Right renal pelvis (tissue), 4 donors: ENCODE results near the gene NCS1. TPM values are rescaled to one million over a fixed set of nuclear protein-coding genes. Genes with fewer than 3 reads are reported as not detected.

Source experiments
- DNase-seq, 4 donors: peaks; one replicate each; pipeline ENCODE4 v3.0.0-alpha.2; 2013; ENCODE audit warnings: low read depth in 4 of 4, low spot score in 3 of 4, missing footprints in 1 of 4
- polyA plus RNA-seq, 4 donors: library from polyadenylated mRNA; unstranded; fragments of 120-200 nt; gene quantifications; one replicate each; pipeline ENCODE4 v1.2.1, GENCODE V29; 2013; ENCODE audit not compliant: insufficient read length in 4 of 4

The NCS1 gene
- polyA plus RNA-seq, 4 donors: 25.5 to 32.3 (median 29.2) TPM

DNA sequence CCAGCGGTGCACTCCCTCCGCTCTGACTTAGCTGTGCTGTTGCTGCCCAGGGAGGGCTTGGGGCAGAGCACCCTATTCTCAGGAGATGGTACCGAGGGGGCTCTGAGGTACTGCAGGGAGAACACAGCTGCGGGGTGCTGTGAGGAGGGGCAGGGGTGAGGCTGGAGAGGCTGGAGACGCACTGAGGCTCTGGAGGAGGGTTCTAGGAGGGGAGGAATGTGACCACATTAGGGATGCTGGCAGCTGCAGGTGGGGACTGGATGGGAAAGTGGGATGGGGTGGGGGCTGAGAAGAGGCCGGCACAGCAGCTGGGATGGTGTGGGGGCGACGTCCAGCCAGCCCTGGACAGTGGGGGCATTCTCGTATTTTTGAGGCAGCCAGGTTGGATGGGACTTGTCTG lies 20.9 kb downstream of the NCS1 start:
- DNase-seq: no peak

DNA sequence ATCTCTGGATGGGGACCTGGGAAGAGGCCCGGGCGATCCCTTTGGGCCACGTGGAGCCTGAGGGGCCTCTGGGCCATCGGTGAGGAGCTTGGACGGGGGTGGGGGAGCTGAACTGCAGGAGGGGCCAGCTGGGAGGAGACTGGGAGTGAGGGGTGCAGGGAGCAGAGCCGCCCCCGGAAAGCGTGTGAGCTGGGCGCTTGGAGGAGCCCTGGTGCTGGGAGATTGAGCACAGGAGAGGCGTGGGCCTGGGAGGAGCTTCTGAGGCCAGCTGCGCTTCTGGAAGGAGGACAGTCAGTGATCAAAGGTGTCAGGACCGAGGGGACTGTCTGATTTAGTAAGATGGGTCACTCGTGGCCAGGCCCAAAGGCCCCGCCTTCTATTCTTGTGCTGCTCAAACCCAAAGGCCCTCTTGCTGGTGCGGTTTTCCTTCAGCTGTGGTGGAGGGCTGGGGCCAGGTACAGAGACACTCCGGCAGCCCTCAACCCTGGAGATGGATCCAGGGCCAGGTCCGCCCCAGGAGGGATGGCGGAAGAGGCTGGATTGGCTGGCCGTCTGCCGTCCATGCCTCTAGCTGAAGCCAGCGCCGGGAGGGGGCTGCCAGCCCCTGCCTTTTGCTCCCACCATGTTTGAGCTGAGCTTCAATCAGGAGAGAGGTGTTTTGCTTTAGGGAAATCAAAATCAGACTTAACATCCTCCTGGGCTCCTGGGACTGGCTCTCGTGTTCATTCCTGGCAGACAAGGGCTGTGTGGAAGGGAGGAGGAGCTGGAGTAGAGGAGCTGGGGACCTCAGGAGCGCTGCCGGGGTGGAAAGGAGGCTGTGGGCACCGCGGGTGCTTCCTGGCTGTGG lies 21.6 kb downstream of the NCS1 start:
- DNase-seq: no peak

DNA sequence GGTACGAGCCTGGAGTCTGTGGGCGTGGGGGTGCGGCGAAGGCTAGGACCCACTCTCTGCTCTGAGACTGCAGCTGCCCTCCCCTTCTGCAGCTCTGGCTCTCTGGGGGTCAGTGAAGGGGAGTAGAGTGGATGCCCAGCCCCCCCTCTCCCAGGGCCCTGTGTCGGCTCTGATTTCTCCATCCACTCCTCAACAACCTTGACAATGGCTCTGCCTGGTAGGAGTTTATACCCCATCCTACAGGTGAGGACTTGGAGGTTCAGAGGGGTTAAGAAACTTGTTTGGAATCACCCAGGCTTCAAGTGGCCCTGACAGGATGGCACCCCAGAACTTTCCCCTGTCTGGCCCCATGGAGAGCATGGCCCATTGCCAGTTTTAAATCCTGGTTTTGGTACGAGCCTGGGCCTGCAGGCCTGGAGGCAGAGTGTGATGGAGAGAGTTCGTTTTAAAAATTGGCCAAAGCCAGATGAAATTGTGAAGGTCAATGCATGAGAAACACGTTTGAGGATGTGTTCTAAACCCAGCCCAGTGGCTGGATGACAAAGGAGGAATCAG lies 22.3 kb downstream of the NCS1 start:
- no peak for DNase-seq

DNA sequence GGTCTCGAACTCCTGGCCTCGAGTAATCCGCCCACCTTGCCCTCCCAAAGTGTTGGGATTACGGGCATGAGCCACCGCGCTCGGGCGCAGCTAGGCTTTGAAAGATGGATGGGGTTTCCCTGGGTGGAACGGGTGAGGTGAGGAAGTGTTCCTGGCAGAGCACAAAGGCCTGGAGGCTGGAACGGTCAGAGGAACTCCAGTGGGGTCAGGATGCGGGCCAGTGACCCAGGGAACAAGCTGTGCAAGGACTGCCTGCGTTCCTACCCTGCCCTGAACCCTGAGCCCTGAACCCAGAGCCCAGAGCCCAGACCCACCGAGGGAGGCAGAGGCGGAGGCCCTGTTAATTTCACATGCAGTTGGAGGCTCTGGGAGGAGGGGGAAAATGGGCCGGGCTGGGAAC lies 23.4 kb downstream of the NCS1 start:
- DNase-seq: no peak

DNA sequence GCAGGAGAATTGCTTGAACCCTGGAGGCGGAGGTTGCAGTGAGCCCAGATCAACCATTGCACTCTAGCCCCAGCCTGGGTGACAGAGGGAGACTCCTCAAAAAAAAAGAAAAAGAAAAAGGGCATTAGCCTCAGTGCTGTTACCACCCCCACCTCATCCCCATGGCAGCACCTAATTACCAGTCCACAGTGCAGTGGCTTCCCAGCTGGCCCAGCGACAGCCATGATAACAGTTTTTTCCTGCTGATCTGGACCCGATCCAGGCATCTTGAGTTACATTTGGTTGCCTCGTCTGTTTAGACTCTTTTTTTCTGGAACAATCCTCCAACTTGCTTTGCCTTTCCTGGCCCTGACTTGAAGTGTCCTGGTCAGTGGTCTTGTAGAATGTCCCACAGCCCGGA lies 24.4 kb downstream of the NCS1 start:
- DNase-seq: no peak

DNA sequence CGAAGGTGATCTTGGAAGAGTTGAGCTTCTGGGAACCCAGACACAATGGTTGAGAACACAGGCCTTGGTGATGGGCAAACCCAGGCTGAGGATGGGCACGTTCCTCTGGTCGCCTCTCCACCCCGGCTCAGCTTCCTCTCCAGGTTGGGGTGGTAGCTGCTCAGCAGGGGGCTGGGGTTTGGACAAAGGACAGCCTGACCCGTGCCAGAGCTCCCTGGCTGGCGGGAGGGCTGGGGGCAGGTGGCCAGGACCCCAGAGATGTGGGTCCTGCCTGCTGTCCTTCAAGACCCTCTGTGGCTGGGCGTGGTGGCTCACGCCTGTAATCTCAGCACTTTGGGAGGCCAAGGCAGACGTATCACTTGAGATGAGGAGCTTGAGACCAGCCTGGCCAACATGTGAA lies 25.2 kb downstream of the NCS1 start:
- no peak for DNase-seq

DNA sequence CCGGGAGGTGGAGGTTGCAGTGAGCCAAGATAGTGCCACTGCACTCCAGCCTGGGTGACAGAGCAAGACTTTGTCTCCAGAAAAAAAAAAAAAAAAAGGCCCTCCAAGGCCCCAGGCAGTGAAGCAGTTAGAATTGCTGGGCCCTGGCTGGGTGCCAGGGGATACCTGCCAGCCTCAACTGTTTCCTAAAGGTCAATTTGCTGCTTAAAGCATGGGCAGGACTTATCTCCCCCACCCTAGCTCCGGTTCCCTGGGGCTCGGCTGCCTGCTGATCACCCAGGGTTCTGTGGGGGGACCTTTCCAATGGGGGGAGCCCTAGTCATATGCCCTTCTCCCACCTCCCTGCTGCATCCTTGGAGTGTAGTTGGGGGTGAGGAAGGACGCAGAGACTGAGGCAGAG lies 25.7 kb downstream of the NCS1 start:
- no peak for DNase-seq

DNA sequence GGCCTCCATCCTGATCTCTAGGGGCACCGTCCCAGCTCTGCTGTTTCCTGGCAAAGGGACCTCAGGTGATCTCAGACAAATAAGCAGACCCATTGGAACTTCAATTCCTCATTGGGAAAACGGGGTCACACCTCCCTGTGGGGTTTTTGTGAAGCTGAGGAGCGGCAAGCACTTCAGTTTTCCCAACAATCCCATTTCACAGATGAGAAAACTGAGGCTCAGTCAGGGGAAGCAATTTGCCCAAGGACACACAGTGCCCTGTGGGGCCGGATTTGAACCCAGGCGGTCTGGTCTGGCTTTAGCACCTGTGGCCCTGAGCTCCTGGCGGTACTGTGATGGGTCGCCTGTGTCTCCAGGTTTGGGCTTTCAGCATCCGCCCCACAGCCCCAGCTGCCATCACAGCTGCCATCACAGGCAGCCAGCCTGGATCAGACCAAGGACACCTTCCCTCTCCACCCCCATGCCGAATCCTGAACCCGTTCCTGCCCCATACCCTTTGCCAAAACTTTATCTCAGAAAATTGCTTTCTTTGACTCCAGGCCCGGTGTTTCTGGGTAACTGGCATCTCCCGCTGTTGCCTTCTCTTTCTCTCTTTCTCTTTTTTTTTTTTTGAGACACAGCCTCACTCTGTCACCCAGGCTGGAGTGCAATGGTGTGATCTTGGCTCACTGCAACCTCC lies 26.4 kb downstream of the NCS1 start:
- no peak for DNase-seq

DNA sequence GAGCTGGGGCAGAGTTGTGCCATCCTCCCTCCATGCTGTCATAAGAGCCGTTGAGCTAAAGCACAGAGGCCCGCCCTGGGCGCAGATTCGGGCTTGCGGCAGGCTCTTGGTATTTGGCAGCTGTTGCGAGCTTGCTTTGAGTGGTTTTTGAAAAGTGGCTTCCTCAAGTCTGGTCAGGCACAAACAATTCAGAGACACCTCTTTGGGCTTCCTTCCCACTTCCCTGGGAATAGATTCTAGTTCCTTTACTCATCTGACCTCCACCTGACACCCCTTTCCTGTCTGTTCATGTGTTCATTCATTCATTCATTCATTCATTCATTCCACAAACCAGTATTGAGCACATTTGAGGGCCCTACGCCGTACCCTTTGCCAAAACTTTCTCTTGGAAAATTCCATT lies 27.4 kb downstream of the NCS1 start:
- DNase-seq: no peak

DNA sequence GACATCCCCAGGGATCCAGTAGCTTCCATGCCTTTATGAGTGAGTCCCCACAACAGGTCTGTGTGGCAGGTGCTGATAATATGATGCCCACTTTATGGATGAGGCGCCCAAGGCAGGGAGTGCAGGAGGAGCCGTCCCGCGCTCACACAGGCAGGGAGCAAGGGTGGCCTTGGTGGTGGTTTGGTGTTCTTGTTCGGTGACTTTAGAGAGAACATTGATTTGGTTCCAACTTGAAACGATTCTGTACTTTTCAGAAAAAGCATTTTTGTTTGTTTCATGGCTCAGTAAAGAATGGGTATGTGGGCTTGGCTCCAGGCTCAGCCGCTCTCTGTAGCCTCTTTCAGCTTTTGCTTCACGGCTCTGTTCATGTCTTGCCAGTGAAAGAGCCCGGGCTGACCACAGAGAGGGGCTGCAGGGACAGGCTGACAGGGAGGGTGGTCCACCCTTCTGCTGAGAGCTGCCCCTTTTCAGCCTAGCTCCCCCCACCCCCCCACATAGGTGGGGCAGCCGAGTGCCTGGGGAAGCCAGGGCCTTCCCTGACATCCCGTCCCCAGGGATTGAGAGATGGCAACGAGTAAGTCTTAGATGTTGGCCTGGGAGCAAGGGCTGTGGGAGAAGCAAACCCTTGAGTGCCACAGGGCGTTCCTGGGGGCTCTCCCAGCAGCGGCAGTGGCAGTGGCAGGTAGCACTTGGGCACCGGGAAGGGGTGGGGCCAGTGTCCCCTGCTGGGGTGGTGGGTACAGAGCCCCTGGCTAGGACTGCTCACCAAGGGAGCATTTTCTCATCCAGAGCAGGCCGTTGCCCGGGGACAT lies 28.0 kb downstream of the NCS1 start:
- DNase-seq: no peak

DNA sequence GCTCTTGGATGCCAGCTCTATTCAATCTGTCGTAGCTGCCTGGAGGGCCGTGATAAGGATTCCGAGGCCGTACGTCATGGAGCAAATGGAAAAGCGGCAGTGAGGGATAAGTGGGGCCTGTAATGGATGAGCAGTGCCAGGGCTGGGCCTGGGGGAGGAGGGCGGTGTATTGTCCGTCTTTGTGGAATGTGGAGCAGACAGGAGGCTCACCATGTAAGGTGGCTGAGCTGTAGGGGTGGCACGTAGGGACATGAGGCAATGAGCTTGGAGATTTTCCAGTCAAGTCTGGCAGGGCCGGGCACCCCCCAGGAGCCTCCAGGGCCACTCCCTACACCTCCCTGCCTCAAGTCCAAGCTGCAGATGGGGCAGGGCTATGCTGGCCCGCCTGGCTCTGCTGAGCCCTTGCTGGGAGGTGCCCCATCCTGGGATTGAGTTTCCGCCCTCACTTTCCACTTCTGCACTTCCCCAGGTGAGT lies 29.2 kb downstream of the NCS1 start:
- no peak for DNase-seq

DNA sequence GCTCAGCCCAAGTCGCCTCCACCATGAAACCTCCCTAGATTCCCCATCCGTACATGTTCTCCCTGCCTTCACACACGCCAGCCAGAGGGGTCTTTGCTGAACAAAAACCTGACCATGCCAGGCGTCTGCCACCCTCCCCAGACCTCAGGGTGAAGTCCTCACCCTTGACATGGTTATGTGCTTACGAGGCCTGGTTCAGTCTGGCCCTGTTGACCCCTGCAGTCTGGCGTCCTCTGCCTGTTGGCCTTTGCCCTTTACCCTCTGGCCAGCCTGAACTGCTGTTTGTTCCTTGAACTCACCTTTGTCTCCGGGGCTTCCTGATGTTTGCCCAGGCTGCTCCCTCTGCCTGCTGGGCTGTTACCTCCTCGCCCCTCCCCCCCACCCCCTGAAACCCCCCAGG lies 29.8 kb downstream of the NCS1 start:
- DNase-seq: no peak

DNA sequence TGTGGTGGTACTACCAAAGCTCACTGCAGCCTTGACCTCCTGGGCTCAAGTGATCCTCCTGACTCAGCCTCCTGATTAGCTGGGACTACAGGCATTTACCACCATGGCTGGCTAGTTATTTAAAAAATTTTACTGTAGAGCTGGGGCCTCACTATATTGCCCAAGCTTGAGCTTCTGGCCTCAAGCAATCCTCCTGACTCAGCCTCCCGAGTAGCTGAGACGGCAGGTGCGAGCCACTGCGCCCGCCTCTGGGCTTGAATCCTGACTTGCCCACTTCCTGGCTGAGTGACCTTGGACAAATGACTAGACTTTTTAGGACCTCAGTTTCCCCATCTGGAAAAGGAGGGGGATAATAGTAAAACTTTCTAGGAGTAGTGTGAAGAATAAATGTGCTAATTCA lies 32.1 kb downstream of the NCS1 start:
- no peak for DNase-seq

DNA sequence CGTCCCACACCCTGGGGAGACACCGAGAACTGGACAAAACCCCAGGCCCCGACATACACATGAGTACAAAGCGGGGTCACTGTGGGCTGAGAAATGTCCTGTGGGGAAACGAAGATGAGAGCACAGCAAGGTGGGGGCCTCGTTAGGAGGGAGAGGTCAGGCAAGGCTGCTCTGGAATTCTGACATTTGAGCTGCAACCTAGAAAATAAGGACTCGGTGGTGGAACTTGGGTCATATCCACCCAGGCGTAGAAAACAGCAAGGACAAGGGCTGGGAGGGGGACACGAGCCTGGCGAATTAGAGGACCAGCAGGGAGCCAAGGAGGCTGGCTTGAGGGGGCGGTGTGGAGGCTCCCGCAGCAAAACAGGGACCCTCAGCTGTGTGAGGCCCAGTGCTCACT lies 32.8 kb downstream of the NCS1 start:
- no peak for DNase-seq

DNA sequence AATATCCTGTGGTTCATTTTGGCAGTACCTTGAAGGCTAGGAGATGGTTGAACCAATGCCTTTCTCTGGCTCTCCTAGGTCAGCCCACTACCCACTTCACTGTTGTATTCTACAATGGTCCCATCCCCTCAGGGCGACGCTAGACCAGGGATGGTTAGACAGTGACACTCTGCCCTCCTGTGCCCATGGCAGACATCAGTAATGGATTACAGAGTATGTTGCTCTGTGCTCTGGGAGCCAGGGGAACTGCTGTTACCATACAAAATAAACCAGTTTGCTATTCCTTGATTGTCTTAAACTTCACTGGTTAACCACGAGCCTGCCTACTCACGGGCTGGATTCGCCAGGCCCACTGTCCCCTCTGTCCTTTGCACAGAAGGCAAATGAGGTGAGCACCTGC lies 33.7 kb downstream of the NCS1 start:
- DNase-seq: no peak

DNA sequence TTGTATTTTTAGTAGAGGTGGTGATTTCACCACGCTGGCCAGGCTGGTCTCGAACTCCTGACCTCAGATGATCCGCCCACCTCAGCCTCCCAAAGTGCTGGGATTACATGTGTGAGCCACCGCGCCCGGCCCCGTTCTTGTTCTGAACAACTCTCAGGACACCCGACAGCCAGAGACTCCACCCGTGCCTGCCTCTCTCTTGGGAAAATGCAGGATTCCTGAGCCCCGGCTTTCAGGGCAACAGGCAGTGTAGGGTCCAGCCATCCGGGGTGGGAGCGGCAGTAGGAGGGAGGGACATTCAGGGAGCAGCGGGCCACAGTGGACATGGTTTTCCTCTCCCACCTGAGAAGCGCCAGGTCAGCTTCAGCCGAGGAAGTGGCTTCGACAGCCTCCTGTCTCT lies 34.4 kb downstream of the NCS1 start:
- no peak for DNase-seq

DNA sequence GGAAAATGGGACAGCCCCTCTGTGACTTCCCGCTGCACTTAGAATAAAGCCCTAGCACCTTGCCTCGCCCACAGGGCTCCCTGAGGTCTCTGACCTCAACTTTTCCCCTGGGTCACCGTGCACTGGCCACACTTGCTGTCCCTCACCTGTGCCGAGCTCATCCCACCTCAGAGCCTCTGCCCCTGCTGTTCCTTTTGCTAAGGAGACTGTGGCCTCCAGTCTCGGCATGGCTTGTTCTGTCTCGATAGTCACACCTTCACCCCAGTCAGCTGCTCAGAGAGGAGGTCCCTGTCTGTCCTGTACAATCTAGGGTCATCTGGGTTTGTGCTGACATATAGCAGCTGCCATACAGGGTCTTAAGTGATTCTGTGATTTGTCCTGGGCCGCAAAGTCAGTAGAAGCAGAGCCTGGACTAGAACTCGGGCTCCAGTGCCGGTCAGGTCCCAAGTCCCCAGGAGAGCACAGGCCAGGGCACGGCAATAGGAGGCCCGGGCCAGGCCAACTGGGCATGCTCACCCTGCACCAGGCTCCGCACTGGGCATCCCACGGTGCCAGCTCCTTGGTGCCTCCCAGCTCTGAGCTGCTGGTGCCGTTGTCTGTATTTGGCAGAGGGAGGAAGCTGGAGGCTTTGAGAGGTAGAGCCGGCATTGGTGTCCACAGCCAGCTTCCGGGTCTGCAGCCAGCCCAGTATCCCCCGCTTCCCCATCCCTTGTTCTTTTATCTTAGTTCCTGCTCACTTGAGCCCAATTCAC lies 35.2 kb downstream of the NCS1 start:
- no peak for DNase-seq

DNA sequence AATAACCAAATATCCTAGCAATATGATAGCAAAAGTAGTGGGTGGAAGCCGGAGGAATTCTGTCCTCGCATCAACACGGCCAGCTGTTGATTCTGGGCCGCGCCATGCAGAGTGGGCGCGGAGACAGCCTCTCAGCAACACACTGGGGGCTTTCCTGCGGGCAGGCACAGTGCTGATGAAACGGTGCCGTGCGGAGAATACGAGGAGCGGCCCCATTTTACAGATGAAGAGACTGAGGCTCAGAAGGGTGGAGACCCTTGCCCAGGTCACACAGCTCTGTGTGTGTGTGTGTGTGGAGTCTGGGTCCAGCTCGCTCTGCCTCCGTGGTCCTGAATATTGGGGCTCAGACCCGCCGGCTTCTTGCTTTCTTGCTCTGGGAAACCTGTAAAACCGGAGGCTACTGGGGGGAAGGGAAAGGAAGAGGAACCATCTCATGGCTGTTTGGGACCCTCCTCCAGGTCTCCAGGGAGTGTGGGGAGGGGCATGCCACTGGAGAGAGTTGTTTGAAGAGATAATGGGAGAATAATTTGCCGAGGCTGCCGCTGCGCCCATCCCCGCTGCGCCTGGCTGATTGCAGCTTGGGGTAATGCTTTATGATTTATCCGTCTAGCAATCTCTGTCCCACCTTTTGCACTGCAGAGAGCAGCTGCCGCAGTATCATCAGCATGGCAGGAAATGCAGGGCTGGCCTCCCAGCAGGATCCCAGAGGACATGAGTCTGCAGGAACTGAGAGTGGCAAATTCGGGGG lies 36.6 kb downstream of the NCS1 start:
- no peak for DNase-seq

DNA sequence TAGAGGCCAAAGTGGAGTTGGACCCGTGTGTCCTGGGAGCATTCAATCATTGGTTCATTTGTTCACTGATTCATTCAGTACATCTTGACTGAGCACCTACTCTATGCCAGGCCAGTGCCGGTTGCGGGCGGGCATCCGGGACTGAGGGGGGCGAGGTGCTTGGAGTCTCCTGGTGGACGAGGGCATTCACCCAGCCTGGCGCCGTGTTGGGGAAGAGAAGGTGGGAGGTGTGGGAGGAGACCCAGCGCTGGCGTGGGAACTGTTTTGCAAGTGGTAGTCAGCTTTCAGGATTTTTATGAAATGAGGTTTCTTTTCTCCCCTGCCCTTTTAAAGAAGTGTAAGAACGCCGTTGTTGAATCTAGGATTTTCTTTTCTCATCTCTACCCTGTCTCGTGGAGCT lies 37.2 kb downstream of the NCS1 start:
- DNase-seq: no peak
